Fibroblast of skin of scalp (primary cell): ENCODE measurements around the gene PDCD1LG2.
"Not testable (repeated sequence)": the region's sequence is repeated elsewhere in the genome, so short reads cannot be mapped to it uniquely, and the experiment has no call there.

Source experiments
- DNase-seq: peaks from one replicate; pipeline ENCODE4 v3.0.0-alpha.2; 2013

The PDCD1LG2 gene

DNA sequence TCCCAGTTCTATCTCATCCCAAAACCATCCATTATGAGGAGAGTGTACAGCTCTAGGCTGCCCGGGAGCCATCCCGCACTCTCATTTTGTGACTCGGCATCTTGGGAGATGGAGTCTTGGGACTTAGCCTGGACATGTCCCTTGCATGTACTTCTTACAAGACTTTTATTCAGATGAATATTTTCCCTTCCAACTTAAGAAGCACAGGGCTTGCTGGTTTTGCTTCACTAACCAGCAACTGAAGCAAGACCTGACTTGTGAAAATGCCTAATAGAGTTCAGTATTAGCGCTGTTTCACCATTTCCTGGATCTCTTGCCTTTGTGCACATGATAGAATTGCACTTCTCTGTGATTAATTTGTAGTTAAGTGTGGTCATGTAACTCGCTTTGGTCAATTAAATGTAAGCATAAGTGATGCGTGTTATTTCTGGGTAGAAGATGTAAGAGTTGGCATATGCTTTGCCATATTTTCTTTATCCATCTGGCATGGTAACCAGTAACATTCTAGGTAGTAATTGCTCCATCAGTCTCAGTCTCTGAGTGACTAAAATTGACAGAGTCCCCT, 55.8 kb downstream of the PDCD1LG2 start:
- no peak for DNase-seq

DNA sequence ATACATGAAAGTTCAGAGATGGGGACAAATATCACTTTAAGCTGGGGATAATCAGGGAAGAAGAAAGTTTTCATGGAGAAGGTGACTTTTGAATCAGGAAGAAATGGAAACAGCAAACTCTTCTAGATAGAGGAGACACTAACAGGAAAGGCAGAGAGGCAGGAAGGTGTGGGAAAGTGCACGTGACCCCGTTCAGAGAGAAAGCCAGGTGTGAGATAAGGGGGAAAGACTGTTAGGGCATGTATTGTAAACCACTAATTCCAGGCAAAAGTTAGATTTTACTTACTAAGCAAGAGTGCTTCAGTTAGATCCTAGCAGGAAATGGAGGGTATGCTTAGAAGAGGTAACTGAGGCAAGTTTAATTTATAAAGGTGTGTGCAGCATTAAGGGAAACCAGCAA, 58.5 kb downstream of the PDCD1LG2 start:
- DNase-seq = no peak

DNA sequence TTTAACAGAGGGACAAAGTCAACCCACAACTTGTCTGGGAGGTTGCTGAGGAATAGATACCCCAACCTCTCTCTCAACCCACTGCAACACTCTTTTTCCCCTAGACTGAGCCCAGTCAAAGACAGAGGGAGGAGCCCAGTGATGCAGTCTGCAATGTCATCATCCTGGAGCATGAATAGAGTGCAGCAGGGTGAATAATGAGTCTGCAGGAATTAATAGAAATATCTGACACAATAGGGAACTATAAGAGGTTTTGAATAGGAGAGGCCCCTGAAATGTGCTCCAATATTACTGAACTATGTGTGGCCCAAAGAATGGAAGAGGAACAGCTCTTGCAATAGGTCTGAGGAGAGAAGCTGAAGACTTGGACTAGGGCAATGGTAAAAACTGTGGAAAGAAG, 59.1 kb downstream of the PDCD1LG2 start:
- no peak for DNase-seq

DNA sequence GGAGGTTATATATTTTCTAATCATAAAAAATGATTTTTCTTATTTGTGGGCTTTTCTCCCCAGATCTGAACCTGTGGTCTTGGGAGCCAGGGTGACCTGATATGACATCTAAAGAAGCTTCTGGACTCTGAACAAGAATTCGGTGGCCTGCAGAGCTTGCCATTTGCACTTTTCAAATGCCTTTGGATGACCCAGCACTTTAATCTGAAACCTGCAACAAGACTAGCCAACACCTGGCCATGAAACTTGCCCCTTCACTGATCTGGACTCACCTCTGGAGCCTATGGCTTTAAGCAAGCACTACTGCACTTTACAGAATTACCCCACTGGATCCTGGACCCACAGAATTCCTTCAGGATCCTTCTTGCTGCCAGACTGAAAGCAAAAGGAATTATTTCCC, 59.6 kb downstream of the PDCD1LG2 start:
- DNase-seq = no peak

GRCh38 chr9:5571629-5572232, 61.4 kb downstream of the PDCD1LG2 start:
- DNase-seq = no peak

DNA sequence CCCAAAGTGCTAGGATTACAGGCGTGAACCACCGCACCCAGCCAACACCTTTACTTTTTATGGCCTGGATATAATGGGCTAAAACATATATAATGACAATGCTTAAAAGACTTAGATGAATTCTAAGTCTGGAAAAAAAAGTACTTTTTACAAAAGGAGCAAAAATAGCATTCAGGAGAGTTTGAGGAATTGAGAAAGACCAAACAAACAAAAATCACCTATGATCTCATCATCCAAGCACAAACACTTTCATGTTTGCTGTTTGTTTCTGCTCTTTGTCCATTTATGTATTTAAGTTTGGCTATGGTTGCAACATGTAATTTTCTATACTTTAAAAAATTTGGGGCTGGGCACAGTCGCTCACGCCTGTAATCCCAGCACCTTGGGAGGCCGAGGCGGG, 63.8 kb downstream of the PDCD1LG2 start:
- DNase-seq = no peak

DNA sequence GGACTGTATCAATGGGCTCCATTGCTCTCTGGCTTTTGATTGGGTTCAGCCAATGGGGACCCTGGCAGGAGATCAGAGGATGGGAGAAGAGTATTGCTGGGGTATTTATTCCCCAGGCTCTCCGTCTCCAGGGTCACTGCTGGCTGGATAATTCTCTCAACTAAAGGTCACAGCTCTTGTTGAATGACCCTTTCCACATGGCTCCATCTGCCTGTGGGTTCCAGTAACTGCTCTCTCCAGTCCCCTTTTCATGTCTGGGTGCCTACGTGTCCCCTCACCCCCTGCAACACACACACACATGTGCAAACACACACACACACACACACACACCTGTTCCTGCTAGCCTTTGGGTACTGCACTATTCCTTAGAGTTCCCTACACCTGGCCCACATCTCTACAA, 64.7 kb downstream of the PDCD1LG2 start:
- no peak for DNase-seq

GRCh38 chr9:5577225-5577624, 66.9 kb downstream of the PDCD1LG2 start:
- DNase-seq = no peak

GRCh38 chr9:5578018-5578697, 67.8 kb downstream of the PDCD1LG2 start:
- peak; percentile 33 for DNase-seq

DNA sequence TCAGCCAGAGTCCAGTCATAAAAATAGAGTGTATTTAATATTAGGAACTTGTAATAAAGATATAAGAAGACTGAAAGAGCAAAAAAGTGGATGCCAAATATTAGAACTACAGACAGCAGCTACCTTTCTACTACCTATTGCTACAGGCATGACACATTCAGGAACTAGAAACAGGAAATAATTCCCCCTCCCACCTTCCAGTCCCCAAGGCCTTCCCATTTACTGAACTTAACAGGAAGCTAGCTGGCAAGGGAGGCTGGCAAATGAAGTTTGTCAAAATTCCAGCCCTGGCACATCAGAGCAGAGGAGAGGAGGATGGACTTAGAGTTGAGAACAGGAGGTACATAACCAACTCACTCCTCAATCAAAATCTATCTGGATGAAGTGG, 68.4 kb downstream of the PDCD1LG2 start:
- no peak for DNase-seq

- DNase-seq = no peak
Observed at GRCh38 chr9:5579881-5580280, 69.5 kb downstream of the PDCD1LG2 start.

GRCh38 chr9:5580650-5581049, 70.3 kb downstream of the PDCD1LG2 start:
- peak; percentile 20 for DNase-seq

GRCh38 chr9:5581706-5582105, 71.4 kb downstream of the PDCD1LG2 start:
- not testable (repeated sequence) for DNase-seq

DNA sequence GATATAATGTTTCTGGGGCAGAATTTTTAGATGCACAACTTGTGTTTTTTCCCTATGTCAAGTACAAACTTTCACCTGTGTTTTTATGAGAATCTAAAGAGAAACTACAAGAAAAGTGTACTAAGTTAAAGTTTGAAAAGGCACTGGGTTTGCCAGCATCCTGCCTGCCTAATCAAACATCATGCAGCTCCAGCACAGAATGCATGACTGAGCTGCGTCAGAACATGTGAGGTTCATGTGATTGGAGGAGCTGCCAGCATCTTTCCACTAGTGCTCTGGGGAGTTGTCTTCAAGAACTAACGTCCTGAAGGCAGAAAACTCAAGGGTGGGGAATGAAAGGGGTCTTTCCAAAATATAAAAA, 72.5 kb downstream of the PDCD1LG2 start:
- DNase-seq = peak; percentile 71

- peak; percentile 87 for DNase-seq
Observed at GRCh38 chr9:5586391-5586802, 76.1 kb downstream of the PDCD1LG2 start.

DNA sequence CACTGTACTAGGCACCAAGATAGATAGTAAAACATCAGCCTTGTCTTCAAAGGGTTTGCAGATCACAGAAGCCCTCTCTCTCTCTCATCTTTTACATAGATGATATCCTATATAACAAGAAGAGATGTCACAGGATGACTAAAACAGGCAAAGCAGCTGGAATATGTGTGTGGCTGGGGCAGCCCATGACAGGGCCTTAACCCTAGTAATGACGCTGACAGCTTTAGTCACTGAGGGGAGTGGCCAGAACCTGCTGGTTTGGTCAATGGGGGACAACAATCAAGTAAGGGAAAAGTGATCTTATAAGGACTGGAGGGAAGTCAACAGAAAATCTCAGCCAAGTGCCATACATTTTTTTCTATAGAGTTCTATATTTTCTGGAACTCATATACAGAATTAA, 76.7 kb downstream of the PDCD1LG2 start:
- peak; percentile 89 for DNase-seq

GRCh38 chr9:5592231-5592630, 81.9 kb downstream of the PDCD1LG2 start:
- DNase-seq = no peak

GRCh38 chr9:5592904-5593303, 82.6 kb downstream of the PDCD1LG2 start:
- DNase-seq = no peak

GRCh38 chr9:5593904-5594303, 83.6 kb downstream of the PDCD1LG2 start:
- DNase-seq = no peak

GRCh38 chr9:5596173-5596572, 85.8 kb downstream of the PDCD1LG2 start:
- no peak for DNase-seq

- DNase-seq = no peak
Observed at GRCh38 chr9:5608298-5609225, 98.2 kb downstream of the PDCD1LG2 start.

GRCh38 chr9:5609226-5609596, 98.9 kb downstream of the PDCD1LG2 start:
- DNase-seq = peak; percentile 18

GRCh38 chr9:5610491-5610890, 100.2 kb downstream of the PDCD1LG2 start:
- DNase-seq = no peak
